Fibroblast of lung (primary cell): ENCODE measurements around the gene MRPS6.

ENCODE experiments used
- EZH2 ChIP-seq: IDR thresholded peaks from 2 replicates; pipeline ENCODE4 v1.5.1; 2012; ENCODE audit warnings: low read length, control low read depth, mild to moderate bottlenecking; ENCODE audit errors: missing control alignments
- TF ChIP-seq, protein P1 (sequence below), 2 donors: IDR thresholded peaks in 1 of 2; conservative IDR thresholded peaks in 1 of 2; 1 replicate in 1 of 2; 2 replicates in 1 of 2; pipeline ENCODE4 v1.5.1; 2011 to 2012; ENCODE audit warnings: low read length in 2 of 2, control low read depth in 1 of 2, inconsistent platforms in 1 of 2, low read depth in 1 of 2, mild to moderate bottlenecking in 1 of 2

DNA sequence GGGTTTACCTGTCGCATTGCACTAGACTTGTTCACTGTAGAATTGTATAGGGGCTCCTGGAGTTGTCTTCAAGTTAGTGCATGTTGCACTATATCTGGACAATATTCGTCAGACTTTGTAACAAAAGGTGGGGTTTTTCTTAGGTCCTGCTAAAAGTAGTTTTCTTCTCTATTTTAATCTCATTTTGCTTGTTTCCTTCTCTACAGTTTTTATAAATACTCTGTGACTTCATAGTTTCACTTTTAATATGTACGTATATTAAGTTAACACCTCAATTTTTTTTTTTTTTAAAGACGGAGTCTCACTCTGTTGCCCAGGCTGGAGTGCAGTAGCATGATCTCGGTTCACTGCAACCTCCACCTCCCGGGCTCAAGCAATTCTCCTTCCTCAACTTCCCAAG lies 26.5 kb upstream of the MRPS6 start:
- TF ChIP-seq, protein P1, sequence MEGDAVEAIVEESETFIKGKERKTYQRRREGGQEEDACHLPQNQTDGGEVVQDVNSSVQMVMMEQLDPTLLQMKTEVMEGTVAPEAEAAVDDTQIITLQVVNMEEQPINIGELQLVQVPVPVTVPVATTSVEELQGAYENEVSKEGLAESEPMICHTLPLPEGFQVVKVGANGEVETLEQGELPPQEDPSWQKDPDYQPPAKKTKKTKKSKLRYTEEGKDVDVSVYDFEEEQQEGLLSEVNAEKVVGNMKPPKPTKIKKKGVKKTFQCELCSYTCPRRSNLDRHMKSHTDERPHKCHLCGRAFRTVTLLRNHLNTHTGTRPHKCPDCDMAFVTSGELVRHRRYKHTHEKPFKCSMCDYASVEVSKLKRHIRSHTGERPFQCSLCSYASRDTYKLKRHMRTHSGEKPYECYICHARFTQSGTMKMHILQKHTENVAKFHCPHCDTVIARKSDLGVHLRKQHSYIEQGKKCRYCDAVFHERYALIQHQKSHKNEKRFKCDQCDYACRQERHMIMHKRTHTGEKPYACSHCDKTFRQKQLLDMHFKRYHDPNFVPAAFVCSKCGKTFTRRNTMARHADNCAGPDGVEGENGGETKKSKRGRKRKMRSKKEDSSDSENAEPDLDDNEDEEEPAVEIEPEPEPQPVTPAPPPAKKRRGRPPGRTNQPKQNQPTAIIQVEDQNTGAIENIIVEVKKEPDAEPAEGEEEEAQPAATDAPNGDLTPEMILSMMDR (conservative IDR thresholded peaks at IDR 0.05 in 1 of 2, IDR thresholded peaks at IDR 0.05 in 1 of 2; ENCODE audit: low read depth in 1 of 2, low read length in 2 of 2): no peak
- no peak for TF ChIP-seq EZH2
